HEK293 (cell line): ENCODE results near the gene IMMP2L.

Experiments
- CTCF ChIP-seq: fragments of 450-650 bp; formaldehyde crosslinking; IDR thresholded peaks from 2 replicates; pipeline ENCODE4 v1.5.1; 2016; ENCODE audit warnings: missing biosample characterization, missing genetic modification characterization
- ELK4 ChIP-seq: IDR thresholded peaks from 2 replicates; pipeline ENCODE4 v1.6.1; 2011; ENCODE audit warnings: mild to moderate bottlenecking, low read depth, low read length, borderline replicate concordance
- RBAK ChIP-seq: fragments of 450-650 bp; formaldehyde crosslinking; IDR thresholded peaks from 2 replicates; pipeline ENCODE4 v1.5.1; 2016; ENCODE audit warnings: missing biosample characterization, missing genetic modification characterization
- REPIN1 ChIP-seq: fragments of 450-650 bp; formaldehyde crosslinking; IDR thresholded peaks from 2 replicates; pipeline ENCODE4 v1.5.1; 2017; ENCODE audit warnings: missing biosample characterization, missing genetic modification characterization, low read depth
- TCF7L2 ChIP-seq: IDR thresholded peaks from 2 replicates; pipeline ENCODE4 v1.6.1; 2011; ENCODE audit warnings: low read depth, mild to moderate bottlenecking, inconsistent platforms, low read length, moderate library complexity, borderline replicate concordance
- ZFP37 ChIP-seq: fragments of 450-650 bp; formaldehyde crosslinking; IDR thresholded peaks from 2 replicates; pipeline ENCODE4 v1.5.1; 2016; ENCODE audit warnings: missing biosample characterization, missing genetic modification characterization
- ZNF138 ChIP-seq: fragments of 450-650 bp; formaldehyde crosslinking; IDR thresholded peaks from 2 replicates; pipeline ENCODE4 v1.5.1; 2016; ENCODE audit warnings: missing biosample characterization, missing genetic modification characterization, borderline replicate concordance
- ZNF140 ChIP-seq: fragments of 450-650 bp; formaldehyde crosslinking; IDR thresholded peaks from 2 replicates; pipeline ENCODE4 v1.5.1; 2016; ENCODE audit warnings: missing biosample characterization, missing genetic modification characterization
- ZNF174 ChIP-seq: fragments of 450-650 bp; formaldehyde crosslinking; IDR thresholded peaks from 2 replicates; pipeline ENCODE4 v1.5.0; 2017; ENCODE audit warnings: missing biosample characterization, mild to moderate bottlenecking, missing genetic modification characterization
- ZNF19 ChIP-seq: fragments of 450-650 bp; formaldehyde crosslinking; IDR thresholded peaks from 2 replicates; pipeline ENCODE4; 2016; ENCODE audit warnings: missing biosample characterization, missing genetic modification characterization, low read depth
- ZNF777 ChIP-seq: fragments of 450-650 bp; formaldehyde crosslinking; IDR thresholded peaks from 2 replicates; pipeline ENCODE4 v1.5.1; 2017; ENCODE audit warnings: missing biosample characterization, missing genetic modification characterization, borderline replicate concordance
- TF ChIP-seq, protein P1 (sequence below): fragments of 450-650 bp; formaldehyde crosslinking; IDR thresholded peaks from 2 replicates; pipeline ENCODE4 v1.5.1; 2017; ENCODE audit warnings: missing biosample characterization, mild to moderate bottlenecking, missing genetic modification characterization, moderate library complexity

DNA sequence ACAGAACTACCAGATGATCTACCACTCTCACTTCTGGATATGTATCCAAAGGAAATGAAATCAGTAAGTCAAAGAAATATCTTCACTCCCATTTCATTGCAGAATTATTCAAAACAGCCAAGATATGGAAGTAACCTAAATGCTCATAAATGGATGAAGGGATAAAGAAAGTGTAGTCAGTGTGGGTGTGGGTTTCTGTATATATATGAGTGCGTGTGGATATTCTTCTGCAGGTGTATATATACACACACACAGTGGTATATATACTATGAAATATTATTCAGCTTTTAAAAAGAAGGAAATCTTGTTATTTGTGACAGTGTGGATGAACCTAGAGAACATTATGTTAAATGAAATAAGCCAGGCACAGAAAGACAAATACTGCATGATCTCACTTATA, 48.7 kb downstream of the IMMP2L start:
- TF ChIP-seq CTCF (tag by site-specific recombination) (no peak), ZNF140 (tag by site-specific recombination) (no peak), ZNF777 (tag by site-specific recombination) (no peak), TCF7L2 (no peak), REPIN1 (tag by site-specific recombination) (no peak), ZFP37 (tag by site-specific recombination) (no peak), ZNF174 (tag by site-specific recombination) (no peak), ELK4 (no peak), RBAK (no peak), ZNF19 (tag by site-specific recombination) (no peak), ZNF138 (no peak)
- TF ChIP-seq, protein P1, sequence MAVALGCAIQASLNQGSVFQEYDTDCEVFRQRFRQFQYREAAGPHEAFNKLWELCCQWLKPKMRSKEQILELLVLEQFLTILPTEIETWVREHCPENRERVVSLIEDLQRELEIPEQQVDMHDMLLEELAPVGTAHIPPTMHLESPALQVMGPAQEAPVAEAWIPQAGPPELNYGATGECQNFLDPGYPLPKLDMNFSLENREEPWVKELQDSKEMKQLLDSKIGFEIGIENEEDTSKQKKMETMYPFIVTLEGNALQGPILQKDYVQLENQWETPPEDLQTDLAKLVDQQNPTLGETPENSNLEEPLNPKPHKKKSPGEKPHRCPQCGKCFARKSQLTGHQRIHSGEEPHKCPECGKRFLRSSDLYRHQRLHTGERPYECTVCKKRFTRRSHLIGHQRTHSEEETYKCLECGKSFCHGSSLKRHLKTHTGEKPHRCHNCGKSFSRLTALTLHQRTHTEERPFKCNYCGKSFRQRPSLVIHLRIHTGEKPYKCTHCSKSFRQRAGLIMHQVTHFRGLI (tag by site-specific recombination), result no peak
